ENCODE measurements around the gene CST7. TPM values are rescaled to one million over a fixed set of nuclear protein-coding genes. Genes with fewer than 3 reads are reported as not detected.

The CST7 gene
- polyA plus RNA-seq, 1 experiment = not detected

DNA sequence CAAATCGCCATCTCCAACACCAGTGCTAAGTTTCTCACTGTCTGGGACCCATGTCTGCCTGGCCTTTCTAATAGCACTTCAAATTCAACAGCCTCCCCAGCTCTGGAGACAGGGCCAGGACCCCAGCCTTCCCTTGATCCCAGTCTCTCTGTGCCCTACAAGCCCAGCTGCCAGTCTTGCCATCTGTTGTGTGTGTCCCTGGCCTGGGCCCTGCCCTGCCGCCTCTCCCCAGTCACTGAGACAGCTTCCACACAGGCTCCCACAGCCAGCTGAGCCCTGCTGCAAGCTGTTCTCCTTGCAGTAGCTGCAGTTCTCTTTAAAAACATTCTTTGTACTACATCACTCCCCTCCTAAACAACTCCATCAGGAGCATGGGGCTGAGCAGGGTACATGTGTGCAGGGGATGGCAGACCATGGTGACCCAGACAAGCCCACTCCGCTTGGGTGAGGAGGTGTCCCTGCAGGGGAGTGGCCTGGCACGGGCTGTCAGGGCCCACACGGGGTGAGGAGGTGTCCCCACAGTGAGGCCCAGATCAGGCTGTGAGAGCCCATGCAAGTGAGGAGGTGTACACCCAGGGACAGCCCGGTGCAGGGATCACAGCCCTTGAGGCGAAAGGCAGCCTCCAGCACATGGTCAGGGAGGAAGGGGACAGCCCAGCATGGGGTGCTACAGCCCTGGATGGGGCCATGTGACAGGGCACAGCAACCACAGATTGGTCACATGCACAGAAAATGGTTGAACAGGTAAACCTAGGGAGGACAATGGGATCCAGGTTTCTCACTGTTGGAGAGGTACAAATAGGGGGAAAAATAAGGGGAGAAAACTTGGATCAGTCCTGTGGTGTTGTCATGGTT is 16.2 kb downstream of the CST7 start:
- TF ChIP-seq, protein P1, sequence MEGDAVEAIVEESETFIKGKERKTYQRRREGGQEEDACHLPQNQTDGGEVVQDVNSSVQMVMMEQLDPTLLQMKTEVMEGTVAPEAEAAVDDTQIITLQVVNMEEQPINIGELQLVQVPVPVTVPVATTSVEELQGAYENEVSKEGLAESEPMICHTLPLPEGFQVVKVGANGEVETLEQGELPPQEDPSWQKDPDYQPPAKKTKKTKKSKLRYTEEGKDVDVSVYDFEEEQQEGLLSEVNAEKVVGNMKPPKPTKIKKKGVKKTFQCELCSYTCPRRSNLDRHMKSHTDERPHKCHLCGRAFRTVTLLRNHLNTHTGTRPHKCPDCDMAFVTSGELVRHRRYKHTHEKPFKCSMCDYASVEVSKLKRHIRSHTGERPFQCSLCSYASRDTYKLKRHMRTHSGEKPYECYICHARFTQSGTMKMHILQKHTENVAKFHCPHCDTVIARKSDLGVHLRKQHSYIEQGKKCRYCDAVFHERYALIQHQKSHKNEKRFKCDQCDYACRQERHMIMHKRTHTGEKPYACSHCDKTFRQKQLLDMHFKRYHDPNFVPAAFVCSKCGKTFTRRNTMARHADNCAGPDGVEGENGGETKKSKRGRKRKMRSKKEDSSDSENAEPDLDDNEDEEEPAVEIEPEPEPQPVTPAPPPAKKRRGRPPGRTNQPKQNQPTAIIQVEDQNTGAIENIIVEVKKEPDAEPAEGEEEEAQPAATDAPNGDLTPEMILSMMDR (IDR thresholded peaks at IDR 0.05; ENCODE audit: insufficient read depth, low read depth, low read length) = no peak
- H3K4me3 ChIP-seq (ENCODE audit: low read depth, low read length) = no peak overlapping the region
- H3K27me3 ChIP-seq (ENCODE audit: control insufficient read depth, insufficient read depth, low read length) = no peaks in the 10 kb centered on the region
- H3K36me3 ChIP-seq (ENCODE audit: control insufficient read depth, insufficient read depth, low read length) = peaks cover 17% of the 10 kb centered on the region
- ChIA-PET POLR2A (no interaction called here), CTCF (no interaction called here)
- no peak for DNase-seq (ENCODE audit: low read depth)

GRCh38 chr20:24966317-24967012 is 17.4 kb downstream of the CST7 start:
- H3K4me3 ChIP-seq (ENCODE audit: low read depth, low read length) = no peak overlapping the region
- ChIA-PET POLR2A (no interaction called here), CTCF (interaction anchor here (0.8 kb wide), 1 partner anchor 16 kb away, joined by 3 read pairs; no protein-coding TSS in a partner anchor)
- no peak for DNase-seq (ENCODE audit: low read depth)
- peaks cover 16% of the 10 kb centered on the region for H3K36me3 ChIP-seq (ENCODE audit: control insufficient read depth, insufficient read depth, low read length)
- TF ChIP-seq, protein P1 (IDR thresholded peaks at IDR 0.05; ENCODE audit: insufficient read depth, low read depth, low read length) = no peak
- no peaks in the 10 kb centered on the region for H3K27me3 ChIP-seq (ENCODE audit: control insufficient read depth, insufficient read depth, low read length)

DNA sequence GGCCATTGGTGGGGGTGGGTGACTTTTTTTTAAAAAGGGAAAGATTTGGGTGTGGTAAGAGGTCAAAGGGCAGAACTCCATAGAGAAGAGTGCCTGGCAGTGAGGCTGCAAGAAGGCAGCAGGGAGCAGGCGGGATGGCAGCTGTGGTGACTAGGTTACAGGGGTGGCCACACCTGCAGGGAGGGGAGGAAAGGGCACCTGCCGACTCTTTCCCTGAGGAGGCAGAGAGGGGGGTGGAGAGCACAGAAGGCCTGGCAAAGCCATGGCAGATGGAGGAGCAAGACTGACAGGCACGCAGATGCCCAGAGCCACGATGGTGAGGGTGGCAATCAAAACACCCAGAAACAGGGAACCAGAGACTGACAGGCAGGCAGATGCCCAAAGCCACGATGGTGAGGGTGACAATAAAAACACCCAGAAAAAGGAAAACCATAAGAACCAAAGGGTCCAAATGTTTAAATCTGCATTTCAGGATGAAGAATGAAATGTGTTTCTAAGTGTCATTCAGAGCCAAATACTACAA is 19.3 kb downstream of the CST7 start:
- TF ChIP-seq, protein P1 (IDR thresholded peaks at IDR 0.05; ENCODE audit: insufficient read depth, low read depth, low read length) = no peak
- ChIA-PET POLR2A (interaction anchor here (0.6 kb wide), 1 partner anchor 1062 kb away, joined by 4 read pairs; no protein-coding TSS in a partner anchor), CTCF (no interaction called here)
- Histone ChIP-seq H3K27me3 (ENCODE audit: control insufficient read depth, insufficient read depth, low read length) (no peaks in the 10 kb centered on the region), H3K4me3 (ENCODE audit: low read depth, low read length) (no peak overlapping the region), H3K36me3 (ENCODE audit: control insufficient read depth, insufficient read depth, low read length) (peaks cover 20% of the 10 kb centered on the region)
- no peak for DNase-seq (ENCODE audit: low read depth)

DNA sequence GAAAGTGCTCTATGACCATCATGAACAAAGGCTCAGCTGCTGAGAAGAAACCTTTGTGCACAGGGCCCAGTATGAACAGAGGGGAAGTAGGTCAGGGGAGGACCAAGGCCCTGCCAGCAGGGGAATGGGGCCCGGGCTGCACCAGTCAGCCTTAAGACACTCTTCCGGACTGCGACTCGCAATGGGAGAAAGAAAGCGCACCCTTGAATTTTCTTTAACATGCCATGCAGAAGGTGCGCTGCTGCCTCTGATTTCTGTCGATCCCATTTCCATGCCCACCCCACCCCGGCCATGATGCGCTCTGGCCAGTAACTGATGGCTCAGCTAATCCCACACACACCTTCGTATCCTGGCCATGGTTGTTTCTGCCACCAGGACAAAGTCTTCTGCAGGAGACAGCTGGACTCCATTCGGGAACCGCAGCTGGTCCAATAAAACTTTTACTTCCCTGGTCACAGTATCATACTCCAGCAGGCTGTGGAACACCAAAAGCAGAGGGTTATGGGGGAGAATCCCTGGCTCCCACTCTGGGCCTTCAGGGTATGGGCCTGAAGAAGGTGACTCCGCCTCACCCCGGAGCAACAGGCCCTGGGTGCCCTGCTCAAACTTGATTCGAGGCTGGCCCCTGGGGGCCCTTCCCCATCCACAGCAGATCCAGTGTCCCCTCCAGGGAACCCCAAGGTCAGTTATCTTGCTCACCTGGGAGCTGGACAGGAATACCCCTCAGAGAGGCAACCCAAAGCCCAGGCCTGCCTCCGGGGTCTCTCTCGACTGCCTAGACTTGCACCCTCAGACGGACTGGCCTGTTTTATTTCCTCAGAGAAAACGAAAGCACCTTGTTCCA is 20.3 kb downstream of the CST7 start:
- TF ChIP-seq, protein P1 (IDR thresholded peaks at IDR 0.05; ENCODE audit: insufficient read depth, low read depth, low read length) = no peak
- Histone ChIP-seq H3K36me3 (ENCODE audit: control insufficient read depth, insufficient read depth, low read length) (peaks cover 14% of the 10 kb centered on the region), H3K4me3 (ENCODE audit: low read depth, low read length) (no peak overlapping the region), H3K27me3 (ENCODE audit: control insufficient read depth, insufficient read depth, low read length) (no peaks in the 10 kb centered on the region)
- ChIA-PET POLR2A (no interaction called here), CTCF (interaction anchor here (0.7 kb wide), 1 partner anchor 10 kb away, joined by 3 read pairs; no protein-coding TSS in a partner anchor)
- DNase-seq (ENCODE audit: low read depth) = no peak

All from BJ (cell line).